HFFc6 (cell line): ENCODE data around the gene RNF157. TPM values are rescaled to one million over a fixed set of nuclear protein-coding genes. Genes with fewer than 3 reads are reported as not detected.

Experiments
- DNase-seq: peaks from one replicate; pipeline ENCODE4 v3.0.0-alpha.2; 2018
- H3K27ac Mint-ChIP-seq: 2 replicates; pipeline ENCODE4 v1.8.0; 2020; ENCODE audit warnings: mild to moderate bottlenecking, mixed read lengths
- H3K27me3 Mint-ChIP-seq: 2 replicates; pipeline ENCODE4 v1.8.0; 2021; ENCODE audit warnings: mild to moderate bottlenecking, moderate library complexity, mixed read lengths; ENCODE audit not compliant: insufficient read depth
- H3K36me3 Mint-ChIP-seq: 2 replicates; pipeline ENCODE4 v1.8.0; 2021; ENCODE audit warnings: low read depth, mixed read lengths
- H3K4me1 Mint-ChIP-seq: 2 replicates; pipeline ENCODE4 v1.8.0; 2020; ENCODE audit warnings: low read depth, mixed read lengths
- H3K4me3 Mint-ChIP-seq: 2 replicates; pipeline ENCODE4 v1.8.0; 2020; ENCODE audit warnings: mild to moderate bottlenecking, moderate library complexity, mixed read lengths
- H3K9me3 Mint-ChIP-seq: 2 replicates; pipeline ENCODE4 v1.8.0; 2020; ENCODE audit warnings: mild to moderate bottlenecking, mixed read lengths
- total RNA-seq, 6 experiments: library from RNA; stranded (reverse); fragmentation: NEBNext Ultra II Directional; extraction: Animal tissue kit (Norgen Biotek cat#: 25700); gene quantifications; 2 replicates in 1 of 6; 3 replicates in 5 of 6; pipeline ENCODE4 v1.2.3, GENCODE V29; 2021
- TF ChIP-seq, protein P1 (sequence below): fragments of 200-600 bp; sonication (generic); IDR thresholded peaks from 2 replicates; pipeline ENCODE4 v1.5.0; 2021; ENCODE audit warnings: antibody characterized with exemption, mild to moderate bottlenecking

The RNF157 gene
- total RNA-seq, 6 experiments from 2014 or later = 0.11 to 0.19 (median 0.18) TPM; not detected in 3

- Mint-ChIP-seq H3K9me3 (no peaks in the 10 kb centered on the region), H3K36me3 (no peaks in the 10 kb centered on the region), H3K4me3 (no peak overlapping the region), H3K27me3 (peaks cover 7% of the 10 kb centered on the region), H3K4me1 (no peaks in the 10 kb centered on the region), H3K27ac (no peak overlapping the region)
- TF ChIP-seq, protein P1, sequence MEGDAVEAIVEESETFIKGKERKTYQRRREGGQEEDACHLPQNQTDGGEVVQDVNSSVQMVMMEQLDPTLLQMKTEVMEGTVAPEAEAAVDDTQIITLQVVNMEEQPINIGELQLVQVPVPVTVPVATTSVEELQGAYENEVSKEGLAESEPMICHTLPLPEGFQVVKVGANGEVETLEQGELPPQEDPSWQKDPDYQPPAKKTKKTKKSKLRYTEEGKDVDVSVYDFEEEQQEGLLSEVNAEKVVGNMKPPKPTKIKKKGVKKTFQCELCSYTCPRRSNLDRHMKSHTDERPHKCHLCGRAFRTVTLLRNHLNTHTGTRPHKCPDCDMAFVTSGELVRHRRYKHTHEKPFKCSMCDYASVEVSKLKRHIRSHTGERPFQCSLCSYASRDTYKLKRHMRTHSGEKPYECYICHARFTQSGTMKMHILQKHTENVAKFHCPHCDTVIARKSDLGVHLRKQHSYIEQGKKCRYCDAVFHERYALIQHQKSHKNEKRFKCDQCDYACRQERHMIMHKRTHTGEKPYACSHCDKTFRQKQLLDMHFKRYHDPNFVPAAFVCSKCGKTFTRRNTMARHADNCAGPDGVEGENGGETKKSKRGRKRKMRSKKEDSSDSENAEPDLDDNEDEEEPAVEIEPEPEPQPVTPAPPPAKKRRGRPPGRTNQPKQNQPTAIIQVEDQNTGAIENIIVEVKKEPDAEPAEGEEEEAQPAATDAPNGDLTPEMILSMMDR = no peak
- DNase-seq = no peak
Observed at GRCh38 chr17:76115138-76115754, 125.0 kb downstream of the RNF157 start.

DNA sequence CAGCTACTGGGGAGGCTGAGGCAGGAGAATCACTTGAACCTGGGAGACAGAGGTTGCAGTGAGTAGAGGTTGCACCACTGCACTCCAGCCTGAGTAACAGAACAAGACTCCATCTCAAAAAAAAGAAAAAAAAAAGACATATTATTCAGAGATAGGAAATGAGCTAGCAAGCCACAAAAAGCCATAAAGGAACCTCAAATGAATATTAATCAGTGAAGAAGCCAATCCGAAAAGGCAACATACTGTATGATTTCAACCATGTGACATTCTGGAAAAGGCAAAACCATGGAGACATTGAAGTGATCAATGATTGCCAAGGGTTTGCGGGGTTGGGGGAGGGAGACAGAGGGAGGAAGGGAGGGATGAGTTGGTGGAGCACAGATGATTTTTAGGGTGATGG, 128.3 kb downstream of the RNF157 start:
- Mint-ChIP-seq H3K9me3 (no peaks in the 10 kb centered on the region), H3K4me1 (no peaks in the 10 kb centered on the region), H3K4me3 (no peak overlapping the region), H3K27me3 (peaks cover 3% of the 10 kb centered on the region), H3K27ac (no peak overlapping the region), H3K36me3 (no peaks in the 10 kb centered on the region)
- no peak for DNase-seq
- TF ChIP-seq, protein P1 = no peak

GRCh38 chr17:76107509-76107908, 132.8 kb downstream of the RNF157 start:
- Mint-ChIP-seq H3K27ac (no peak overlapping the region), H3K4me3 (no peak overlapping the region), H3K27me3 (peaks cover 3% of the 10 kb centered on the region), H3K36me3 (0 out of 2 replicates have a peak, but pooled peaks cover 4% of the 10 kb centered on the region), H3K9me3 (no peaks in the 10 kb centered on the region), H3K4me1 (peaks cover 9% of the 10 kb centered on the region)
- no peak for DNase-seq
- TF ChIP-seq, protein P1 = peak; percentile 51; the same call in 1 of the 2 replicates

DNA sequence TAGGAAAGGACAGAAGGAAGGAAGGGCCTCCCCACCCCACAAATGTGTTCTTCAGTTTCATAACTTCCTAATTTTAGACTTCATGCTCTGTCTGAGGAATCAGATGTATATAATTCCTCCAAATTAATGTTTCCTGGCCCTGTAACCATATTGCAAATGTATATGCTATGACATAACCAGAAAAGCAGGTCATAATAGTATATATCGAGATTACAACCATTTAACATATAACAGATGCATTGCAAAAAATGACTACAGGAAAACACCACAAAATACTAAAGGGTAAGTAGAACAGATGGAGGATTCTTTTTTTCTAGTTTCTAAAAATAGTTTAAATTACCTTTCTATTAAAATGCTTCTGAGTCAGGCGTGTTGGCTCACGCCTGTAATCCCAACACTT, 133.6 kb downstream of the RNF157 start:
- Mint-ChIP-seq H3K4me3 (no peak overlapping the region), H3K36me3 (peaks cover 5% of the 10 kb centered on the region; the same call in 1 of the 2 replicates), H3K27me3 (peaks cover 3% of the 10 kb centered on the region), H3K27ac (no peak overlapping the region), H3K4me1 (peaks cover 10% of the 10 kb centered on the region), H3K9me3 (no peaks in the 10 kb centered on the region)
- TF ChIP-seq, protein P1 = no peak
- DNase-seq = no peak

DNA sequence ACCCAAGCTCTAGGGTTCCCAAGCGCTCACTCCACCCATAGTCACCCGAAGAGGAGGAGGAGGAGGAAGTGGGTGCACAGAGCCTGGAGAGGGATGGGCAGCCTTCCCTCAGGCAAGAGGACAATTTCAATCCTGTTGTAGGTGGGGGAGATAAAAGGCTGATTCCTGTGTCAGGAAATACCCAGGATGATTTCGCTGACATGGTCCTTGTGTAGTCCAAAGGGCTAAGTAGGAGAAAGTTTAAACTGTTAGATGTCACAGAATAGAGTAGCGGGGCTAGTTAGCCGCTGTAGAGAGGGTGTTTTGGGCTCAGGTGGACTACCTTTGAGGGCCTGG, 135.4 kb downstream of the RNF157 start:
- H3K27ac Mint-ChIP-seq = peak overlapping the region; percentile 16; the same call in 1 of the 2 replicates
- H3K4me3 Mint-ChIP-seq = no peak overlapping the region
- H3K9me3 Mint-ChIP-seq = no peaks in the 10 kb centered on the region
- DNase-seq = no peak
- peaks cover 3% of the 10 kb centered on the region; the same call in 1 of the 2 replicates for H3K27me3 Mint-ChIP-seq
- TF ChIP-seq, protein P1 = no peak
- peaks cover 10% of the 10 kb centered on the region for H3K4me1 Mint-ChIP-seq
- peaks cover 16% of the 10 kb centered on the region; the same call in 1 of the 2 replicates for H3K36me3 Mint-ChIP-seq
